ENCODE measurements around the gene ARHGEF19.

DNA sequence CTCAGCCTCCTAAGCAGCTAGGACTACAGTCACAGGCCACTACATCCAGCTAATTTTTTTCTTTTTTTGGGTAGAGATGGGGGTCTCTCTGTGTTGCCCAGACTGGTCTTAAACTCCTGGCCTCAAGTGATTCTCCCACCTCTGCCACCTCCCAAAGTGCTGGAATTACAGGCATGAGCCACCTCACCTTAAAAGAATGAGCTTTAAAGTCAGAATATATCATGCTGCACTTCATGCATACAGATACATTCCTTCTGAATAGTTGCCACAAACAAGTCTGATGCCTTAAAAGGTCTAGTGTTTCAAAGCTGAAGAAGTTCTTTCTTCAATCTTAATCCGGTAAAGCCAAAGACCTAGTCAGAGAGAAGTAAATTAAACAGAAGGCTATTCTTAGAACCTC lies 48.4 kb upstream of the ARHGEF19 start:
- TF ChIP-seq MXI1 (IDR thresholded peaks at IDR 0.05; ENCODE audit: borderline replicate concordance, low read depth, low read length): no peak
- TF ChIP-seq CEBPB (IDR thresholded peaks at IDR 0.05; ENCODE audit: low read depth, low read length): no peak
- TF ChIP-seq, protein P1, sequence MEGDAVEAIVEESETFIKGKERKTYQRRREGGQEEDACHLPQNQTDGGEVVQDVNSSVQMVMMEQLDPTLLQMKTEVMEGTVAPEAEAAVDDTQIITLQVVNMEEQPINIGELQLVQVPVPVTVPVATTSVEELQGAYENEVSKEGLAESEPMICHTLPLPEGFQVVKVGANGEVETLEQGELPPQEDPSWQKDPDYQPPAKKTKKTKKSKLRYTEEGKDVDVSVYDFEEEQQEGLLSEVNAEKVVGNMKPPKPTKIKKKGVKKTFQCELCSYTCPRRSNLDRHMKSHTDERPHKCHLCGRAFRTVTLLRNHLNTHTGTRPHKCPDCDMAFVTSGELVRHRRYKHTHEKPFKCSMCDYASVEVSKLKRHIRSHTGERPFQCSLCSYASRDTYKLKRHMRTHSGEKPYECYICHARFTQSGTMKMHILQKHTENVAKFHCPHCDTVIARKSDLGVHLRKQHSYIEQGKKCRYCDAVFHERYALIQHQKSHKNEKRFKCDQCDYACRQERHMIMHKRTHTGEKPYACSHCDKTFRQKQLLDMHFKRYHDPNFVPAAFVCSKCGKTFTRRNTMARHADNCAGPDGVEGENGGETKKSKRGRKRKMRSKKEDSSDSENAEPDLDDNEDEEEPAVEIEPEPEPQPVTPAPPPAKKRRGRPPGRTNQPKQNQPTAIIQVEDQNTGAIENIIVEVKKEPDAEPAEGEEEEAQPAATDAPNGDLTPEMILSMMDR (conservative IDR thresholded peaks at IDR 0.05; ENCODE audit: low read depth, low read length): no peak
- TF ChIP-seq FOS (IDR thresholded peaks at IDR 0.05; ENCODE audit: low read depth, low read length): no peak
- no peak for TF ChIP-seq POLR2A (IDR thresholded peaks at IDR 0.05; ENCODE audit: low read depth, low read length)
- no peak for TF ChIP-seq CHD1 (IDR thresholded peaks at IDR 0.05; ENCODE audit: low read depth, low read length)
